ENCODE data around the gene R3HCC1L. TPM values are rescaled to one million over a fixed set of nuclear protein-coding genes. Genes with fewer than 3 reads are reported as not detected.

R3HCC1L gene
- total RNA-seq, 1 experiment from 2014 or later: 10.7 TPM

GRCh38 chr10:98205351-98205750 is 70.9 kb downstream of the R3HCC1L start:
- Mint-ChIP-seq H3K4me3 (ENCODE audit: unreplicated experiment) (no peak overlapping the region), H3K27me3 (ENCODE audit: insufficient read depth, unreplicated experiment) (no peaks in the 10 kb centered on the region), H3K36me3 (ENCODE audit: insufficient read depth, unreplicated experiment) (peaks cover 9% of the 10 kb centered on the region), H3K27ac (ENCODE audit: low read depth, unreplicated experiment) (no peak overlapping the region), H3K4me1 (ENCODE audit: insufficient read depth, unreplicated experiment) (peaks cover 6% of the 10 kb centered on the region), H3K9me3 (ENCODE audit: unreplicated experiment) (no peaks in the 10 kb centered on the region)
- DNase-seq (ENCODE audit: unreplicated experiment): no peak
- CTCF ChIA-PET: interaction anchor here (0.7 to 2.9 kb wide), 3 partner anchors 35 to 291 kb away, joined by 3 to 12 read pairs (median 4); no protein-coding TSS in a partner anchor
- TF ChIP-seq CTCF (IDR thresholded peaks at IDR 0.05; ENCODE audit: unreplicated experiment): no peak
- POLR2A ChIA-PET: no interaction called here
- intact Hi-C loops (cut with micrococcal nuclease): no loop called here
- BruUV-seq (replicated peaks): no TSS peak

GRCh38 chr10:98208925-98209324 is 74.5 kb downstream of the R3HCC1L start:
- Mint-ChIP-seq H3K9me3 (ENCODE audit: unreplicated experiment) (no peaks in the 10 kb centered on the region), H3K27ac (ENCODE audit: low read depth, unreplicated experiment) (no peak overlapping the region), H3K4me1 (ENCODE audit: insufficient read depth, unreplicated experiment) (peaks cover 16% of the 10 kb centered on the region), H3K4me3 (ENCODE audit: unreplicated experiment) (no peak overlapping the region), H3K36me3 (ENCODE audit: insufficient read depth, unreplicated experiment) (peaks cover 7% of the 10 kb centered on the region), H3K27me3 (ENCODE audit: insufficient read depth, unreplicated experiment) (no peaks in the 10 kb centered on the region)
- intact Hi-C loops (cut with micrococcal nuclease): no loop called here
- BruUV-seq (replicated peaks): TSS peak; percentile 40
- ChIA-PET CTCF (interaction anchor here (0.9 to 3.4 kb wide), 2 partner anchors 38 to 53 kb away, joined by 3 to 15 read pairs; no protein-coding TSS in a partner anchor), POLR2A (no interaction called here)
- TF ChIP-seq CTCF (IDR thresholded peaks at IDR 0.05; ENCODE audit: unreplicated experiment): no peak
- no peak for DNase-seq (ENCODE audit: unreplicated experiment)

GRCh38 chr10:98209441-98209840 is 75.0 kb downstream of the R3HCC1L start:
- no TSS peak for BruUV-seq (replicated peaks)
- H3K4me1 Mint-ChIP-seq (ENCODE audit: insufficient read depth, unreplicated experiment): peaks cover 16% of the 10 kb centered on the region
- ChIA-PET CTCF (interaction anchor here (0.9 to 3.4 kb wide), 2 partner anchors 38 to 53 kb away, joined by 3 to 15 read pairs; no protein-coding TSS in a partner anchor), POLR2A (no interaction called here)
- peaks cover 7% of the 10 kb centered on the region for H3K36me3 Mint-ChIP-seq (ENCODE audit: insufficient read depth, unreplicated experiment)
- no peaks in the 10 kb centered on the region for H3K27me3 Mint-ChIP-seq (ENCODE audit: insufficient read depth, unreplicated experiment)
- H3K27ac Mint-ChIP-seq (ENCODE audit: low read depth, unreplicated experiment): no peak overlapping the region
- intact Hi-C loops (cut with micrococcal nuclease): no loop called here
- no peak for DNase-seq (ENCODE audit: unreplicated experiment)
- H3K4me3 Mint-ChIP-seq (ENCODE audit: unreplicated experiment): no peak overlapping the region
- H3K9me3 Mint-ChIP-seq (ENCODE audit: unreplicated experiment): no peaks in the 10 kb centered on the region
- no peak for TF ChIP-seq CTCF (IDR thresholded peaks at IDR 0.05; ENCODE audit: unreplicated experiment)

GRCh38 chr10:98212196-98212595 is 77.7 kb downstream of the R3HCC1L start:
- H3K9me3 Mint-ChIP-seq (ENCODE audit: unreplicated experiment): no peaks in the 10 kb centered on the region
- peak; percentile 38 for DNase-seq (ENCODE audit: unreplicated experiment)
- CTCF ChIA-PET: interaction anchor here (0.6 to 1.0 kb wide), 4 partner anchors 51 to 1645 kb away, joined by 3 to 5 read pairs (median 4); no protein-coding TSS in a partner anchor

More at GRCh38 chr10:98212196-98212595, 77.7 kb downstream of the R3HCC1L start:
- Mint-ChIP-seq H3K27me3 (ENCODE audit: insufficient read depth, unreplicated experiment) (no peaks in the 10 kb centered on the region), H3K4me3 (ENCODE audit: unreplicated experiment) (no peak overlapping the region), H3K36me3 (ENCODE audit: insufficient read depth, unreplicated experiment) (peaks cover 7% of the 10 kb centered on the region), H3K4me1 (ENCODE audit: insufficient read depth, unreplicated experiment) (peaks cover 16% of the 10 kb centered on the region), H3K27ac (ENCODE audit: low read depth, unreplicated experiment) (no peak overlapping the region)
- intact Hi-C loops (cut with micrococcal nuclease): no loop called here
- no TSS peak for BruUV-seq (replicated peaks)
- POLR2A ChIA-PET: interaction anchor here (0.6 kb wide), 1 partner anchor 45 kb away, joined by 3 read pairs; no protein-coding TSS in a partner anchor
- TF ChIP-seq CTCF (IDR thresholded peaks at IDR 0.05; ENCODE audit: unreplicated experiment): no peak

All from MCF 10A (cell line).